Measurements from ENCODE around the gene ZNF737.

GRCh38 chr19:20558571-20558970 lies 7.0 kb downstream of the ZNF737 start:
- TF ChIP-seq CTCF (IDR thresholded peaks at IDR 0.05; ENCODE audit: insufficient read depth, low read depth, low read length), result no peak
- TF ChIP-seq EZH2 (IDR thresholded peaks at IDR 0.05; ENCODE audit: insufficient read depth, low read length), result no peak

Data from astrocyte (in vitro differentiated cells and primary cell).